ENCODE measurements around the gene CTNND2. TPM values are rescaled to one million over a fixed set of nuclear protein-coding genes. Genes with fewer than 3 reads are reported as not detected.

The CTNND2 gene
- total and polyA plus RNA-seq, 10 of the 15 experiments (the other 5 are each of a cell fraction or from before 2014, with no cell fraction given) = 0.02 to 0.16 (median 0.04) TPM; not detected in 7

GRCh38 chr5:11143456-11144267 is 760.6 kb downstream of the CTNND2 start:
- no peaks in the 10 kb centered on the region for H4K20me1 ChIP-seq (ENCODE audit: control insufficient read depth, insufficient read depth)
- BruUV-seq (replicated peaks) = no TSS peak
- no peaks in the 10 kb centered on the region for H3K9me3 ChIP-seq (replicated peaks; ENCODE audit: control insufficient read depth, insufficient read depth, low read length)
- no peak overlapping the region for H3K4me2 ChIP-seq (ENCODE audit: control insufficient read depth, insufficient read depth)
- no peak overlapping the region for H3K27ac ChIP-seq (ENCODE audit: control insufficient read depth, insufficient read depth)
- 0% methylated on average over 3 of the region's 3 CpGs for WGBS (ENCODE audit: insufficient coverage, insufficient replicate concordance, low lambda C conversion rate, missing lambda C conversion rate)
- no peaks in the 10 kb centered on the region for H3K4me1 ChIP-seq (ENCODE audit: control insufficient read depth, insufficient read depth, low read length)
- H3K9ac ChIP-seq (ENCODE audit: control insufficient read depth, insufficient read depth, low read length) = no peak overlapping the region
- TF ChIP-seq REST (IDR thresholded peaks at IDR 0.05; ENCODE audit: low read depth, low read length) (no peak), CREB1 (IDR thresholded peaks at IDR 0.05; ENCODE audit: low read depth) (no peak), IRF4 (IDR thresholded peaks at IDR 0.05; ENCODE audit: low read depth, low read length) (no peak), SREBF1 (IDR thresholded peaks at IDR 0.05; ENCODE audit: low read length) (no peak), ELK1 (IDR thresholded peaks at IDR 0.05; ENCODE audit: low read depth, low read length) (no peak), STAT1 (conservative IDR thresholded peaks at IDR 0.05) (no peak), RELA (IDR thresholded peaks at IDR 0.05; ENCODE audit: borderline replicate concordance, partially characterized antibody) (no peak), ESRRA (IDR thresholded peaks at IDR 0.05; ENCODE audit: low read length) (no peak), SKIL (IDR thresholded peaks at IDR 0.05; ENCODE audit: low read depth, poor library complexity, severe bottlenecking) (no peak), NFXL1 (IDR thresholded peaks at IDR 0.05; ENCODE audit: borderline replicate concordance) (no peak), USF2 (IDR thresholded peaks at IDR 0.05; ENCODE audit: borderline replicate concordance, low read depth, low read length) (no peak), RCOR1 (conservative IDR thresholded peaks at IDR 0.05; ENCODE audit: low read depth, low read length) (no peak), IRF5 (IDR thresholded peaks at IDR 0.05; ENCODE audit: borderline replicate concordance) (no peak), BRCA1 (IDR thresholded peaks at IDR 0.05; ENCODE audit: low read depth, low read length) (no peak), SRF (IDR thresholded peaks at IDR 0.05; ENCODE audit: low read depth in 2 of 2, low read length in 2 of 2) (no peak)
- ChIA-PET SMC1A (ENCODE audit: uncharacterized antibody, unreplicated experiment) (no interaction called here), POLR2A (no interaction called here), CTCF (no interaction called here), RAD21 (ENCODE audit: unreplicated experiment) (interaction anchor here (1.0 kb wide), 1 partner anchor 157 kb away, joined by 3 read pairs; no protein-coding TSS in a partner anchor)
- ATAC-seq = peak; percentile 48
- H3K36me3 ChIP-seq (ENCODE audit: control insufficient read depth in 2 of 2, insufficient read depth in 2 of 2, low read length in 1 of 2) = no peaks in the 10 kb centered on the region
- no peak overlapping the region for H2AFZ ChIP-seq (ENCODE audit: control insufficient read depth, low read depth, low read length)
- intact Hi-C loops (cut with micrococcal nuclease; ENCODE audit: unreplicated experiment) = no loop called here
- DNase-seq (ENCODE audit: low read depth, low spot score) = no peak
- H3K79me2 ChIP-seq (ENCODE audit: control insufficient read depth, insufficient read depth, low read length) = no peaks in the 10 kb centered on the region
- in situ Hi-C loops (cut with MboI) = no loop called here
- H3K4me3 ChIP-seq = no peak overlapping the region
- H3K27me3 ChIP-seq (replicated peaks in 1 of 2; ENCODE audit: control insufficient read depth in 2 of 2, insufficient read depth in 2 of 2, low read length in 1 of 2) = no peaks in the 10 kb centered on the region; a peak in 2 of 4 replicates
- no peak for FAIRE-seq

Measured in GM12878 (cell line).